K562 (cell line): ENCODE results near the gene NENF. TPM values are rescaled to one million over a fixed set of nuclear protein-coding genes. Genes with fewer than 3 reads are reported as not detected.

Source experiments
- BCL6 ChIP-seq: fragments of 250-450 bp; sonication (Bioruptor Pico); IDR thresholded peaks from 2 replicates; pipeline ENCODE4 v1.4.0; 2020
- BDP1 ChIP-seq: IDR thresholded peaks from 3 replicates; pipeline ENCODE4 v1.6.1; 2011; ENCODE audit not compliant: insufficient read length, insufficient read depth
- CREB5 ChIP-seq: fragments of 250-450 bp; sonication (Bioruptor Pico); IDR thresholded peaks from 2 replicates; pipeline ENCODE4 v1.5.0; 2020; ENCODE audit warnings: mild to moderate bottlenecking
- ERF ChIP-seq: fragments of 450-650 bp; formaldehyde crosslinking; IDR thresholded peaks from 2 replicates; pipeline ENCODE4 v1.4.0; 2020; ENCODE audit warnings: mild to moderate bottlenecking, mixed read lengths
- GATA2 ChIP-seq: sonication (generic); formaldehyde crosslinking; IDR thresholded peaks from 2 replicates; pipeline ENCODE4 v1.4.0; 2020; ENCODE audit warnings: mild to moderate bottlenecking, missing genetic modification reagents
- ILF3 ChIP-seq: fragments of 450-650 bp; IDR thresholded peaks from 2 replicates; pipeline ENCODE4 v1.6.1; 2018; ENCODE audit warnings: antibody characterized with exemption, mild to moderate bottlenecking, moderate library complexity, borderline replicate concordance
- IRF9 ChIP-seq: fragments of 450-650 bp; IDR thresholded peaks from 2 replicates; pipeline ENCODE4 v1.6.1; 2016; ENCODE audit warnings: missing biosample characterization, missing genetic modification characterization
- MTF1 ChIP-seq: fragments of 250-450 bp; sonication (Bioruptor Pico); IDR thresholded peaks from 2 replicates; pipeline ENCODE4 v1.9.0; 2021; ENCODE audit warnings: moderate library complexity, mild to moderate bottlenecking, inconsistent platforms, borderline replicate concordance
- NR2F6 ChIP-seq: fragments of 450-650 bp; formaldehyde crosslinking; IDR thresholded peaks from 2 replicates; pipeline ENCODE4 v1.4.0; 2020; ENCODE audit warnings: mild to moderate bottlenecking
- NR4A1 ChIP-seq, 2 experiments: fragments of 250-450 bp in 1 of 2; fragments of 450-650 bp in 1 of 2; sonication (Bioruptor Pico) in 1 of 2; IDR thresholded peaks; 2 replicates each; pipeline versions ENCODE4 v1.4.0 to v1.6.1; 2016 to 2020; ENCODE audit warnings: mild to moderate bottlenecking in 2 of 2, missing compliant biosample characterization in 1 of 2, missing genetic modification characterization in 1 of 2, moderate library complexity in 1 of 2
- TAF15 ChIP-seq: fragments of 200-400 bp; formaldehyde crosslinking; IDR thresholded peaks from 2 replicates; pipeline ENCODE4 v1.6.1; 2017; ENCODE audit warnings: mild to moderate bottlenecking, low read depth, low read length, moderate library complexity
- TCFL5 ChIP-seq: fragments of 250-450 bp; sonication (Bioruptor Pico); conservative IDR thresholded peaks from 2 replicates; pipeline ENCODE4 v1.6.1; 2021; ENCODE audit warnings: mild to moderate bottlenecking, moderate library complexity, matching md5 sums
- THRA ChIP-seq: fragments of 450-650 bp; IDR thresholded peaks from 2 replicates; pipeline ENCODE4 v1.6.1; 2017; ENCODE audit warnings: mild to moderate bottlenecking, moderate library complexity
- VEZF1 ChIP-seq: fragments of 200-800 bp; sonication (Bioruptor generic); IDR thresholded peaks from 2 replicates; pipeline ENCODE4 v1.6.1; 2017; ENCODE audit warnings: missing genetic modification characterization, missing compliant biosample characterization
- ZBTB26 ChIP-seq: fragments of 450-650 bp; formaldehyde crosslinking; IDR thresholded peaks from 2 replicates; pipeline ENCODE4 v1.4.0; 2022; ENCODE audit warnings: missing genetic modification characterization
- ZKSCAN8 ChIP-seq: fragments of 200-800 bp; sonication (Bioruptor generic); IDR thresholded peaks from 2 replicates; pipeline ENCODE4 v1.6.1; 2016; ENCODE audit warnings: missing genetic modification characterization, missing compliant biosample characterization
- ZNF140 ChIP-seq: fragments of 250-450 bp; sonication (Bioruptor Pico); IDR thresholded peaks from 2 replicates; pipeline ENCODE4 v1.8.0; 2021; ENCODE audit warnings: moderate library complexity, mild to moderate bottlenecking, inconsistent platforms
- ZNF165 ChIP-seq: fragments of 250-450 bp; sonication (Bioruptor Pico); IDR thresholded peaks from 2 replicates; pipeline ENCODE4 v1.4.0; 2020; ENCODE audit warnings: borderline replicate concordance
- ZNF780A ChIP-seq: fragments of 250-450 bp; sonication (Bioruptor Pico); IDR thresholded peaks from 2 replicates; pipeline ENCODE4 v1.5.0; 2021; ENCODE audit warnings: mild to moderate bottlenecking
- polyA plus RNA-seq, 8 experiments: library from polyadenylated mRNA; depleted of rRNA in 4 of 8; stranded (reverse) in 5 of 8; unstranded in 3 of 8; fragments of >200 nt; fragmentation: Nextera tagmentation in 2 of 8; fragmentation: Illumina TruSeq in 1 of 8; extraction: Ambion mirVana in 2 of 8; extraction: Trizol in 1 of 8; gene quantifications; 2 replicates each; pipeline versions ENCODE4 v1.2.1 to v1.2.3, GENCODE V29; 2011 to 2014; ENCODE audit warnings: inconsistent platforms in 1 of 8, missing spikeins in 1 of 8
- total RNA-seq, 7 experiments: library from RNA; depleted of rRNA in 6 of 7; stranded (reverse); fragments of >200 nt in 6 of 7; fragmentation: Illumina TruSeq in 2 of 7; extraction: Trizol in 2 of 7; gene quantifications; 2 replicates each; pipeline versions ENCODE4 v1.2.1 to v1.2.3, GENCODE V29; 2011 to 2021; ENCODE audit warnings: low replicate concordance in 1 of 7

The NENF gene
- total and polyA plus RNA-seq, 9 of the 15 experiments (the other 6 are each of a cell fraction or from before 2014, with no cell fraction given), result 6.1 to 100 (median 72.8) TPM

- TF ChIP-seq ZNF165 (peak; percentile 92), CREB5 (CRISPR knock-in tag) (0 out of 2 replicates have a peak, but pooled peaks have one; percentile 61), TCFL5 (CRISPR knock-in tag) (peak; percentile 92), BCL6 (peak; percentile 85; the same call in 1 of the 2 replicates), ZKSCAN8 (CRISPR knock-in tag) (0 out of 2 replicates have a peak, but pooled peaks have one; percentile 69), NR2F6 (CRISPR knock-in tag) (peak; percentile 55; the same call in 1 of the 2 replicates), IRF9 (tag) (peak; percentile 87), NR4A1 (CRISPR knock-in tag; IDR thresholded peaks at IDR 0.05) (no peak), NR4A1 (tag; IDR thresholded peaks at IDR 0.05) (peak; percentile 97), ILF3 (peak; percentile 72; the same call in 1 of the 2 replicates), ZNF140 (CRISPR knock-in tag) (peak; percentile 80; the same call in 1 of the 2 replicates), ZNF780A (CRISPR knock-in tag) (no peak), BDP1 (no peak), GATA2 (CRISPR knock-in tag) (peak; percentile 30; the same call in 1 of the 2 replicates), THRA (no peak), MTF1 (CRISPR knock-in tag) (peak; percentile 88; the same call in 1 of the 2 replicates), ZBTB26 (CRISPR knock-in tag) (peak; percentile 24; the same call in 1 of the 2 replicates), TAF15 (no peak), VEZF1 (CRISPR knock-in tag) (peak; percentile 61), ERF (CRISPR knock-in tag) (0 out of 2 replicates have a peak, but pooled peaks have one; percentile 54)
These were observed 1.7 kb upstream of the NENF start (continued) for GRCh38 chr1:212430955-212431394.
